Measurements from ENCODE around the gene ULBP1. TPM values are rescaled to one million over a fixed set of nuclear protein-coding genes. Genes with fewer than 3 reads are reported as not detected.

The ULBP1 gene
- total and polyA plus RNA-seq, 3 donors from 2014 or later: 2.3 to 5.9 (median 4.7) TPM

DNA sequence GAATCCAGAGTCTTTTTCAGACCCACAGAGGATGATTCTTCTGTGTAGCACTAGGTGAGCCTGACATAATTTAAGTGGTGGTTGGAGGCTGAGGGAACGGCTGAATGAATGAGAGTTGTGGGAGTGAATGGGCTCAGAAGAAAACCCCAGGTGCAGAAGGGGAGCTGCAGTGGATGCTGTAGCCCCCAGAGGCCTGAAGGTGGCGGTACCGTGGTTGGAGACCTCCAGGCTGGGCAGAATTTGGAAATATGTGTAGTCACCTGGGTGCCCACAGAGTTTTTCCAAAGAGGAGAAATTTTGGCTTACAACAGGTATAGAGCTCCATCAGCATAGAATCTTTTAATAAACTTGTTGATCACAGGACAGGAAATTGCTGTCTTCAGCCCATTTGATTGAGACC is 34.3 kb upstream of the ULBP1 start:
- no peak overlapping the region for H3K27ac ChIP-seq
- H3K4me1 ChIP-seq: peaks cover 4% of the 10 kb centered on the region
- intact Hi-C loops (cut with DNase I; ENCODE audit: low total_unique reads): loop anchor here (5.0 to 10.0 kb wide), 2 partner anchors 92 to 195 kb away; no protein-coding TSS in a partner anchor
- no peak overlapping the region for H3K4me3 ChIP-seq
- no peaks in the 10 kb centered on the region for H3K36me3 ChIP-seq (ENCODE audit: low read depth, missing control alignments)
- DNase-seq: no peak
- H3K9me3 ChIP-seq: no peaks in the 10 kb centered on the region
- TF ChIP-seq, protein P1, sequence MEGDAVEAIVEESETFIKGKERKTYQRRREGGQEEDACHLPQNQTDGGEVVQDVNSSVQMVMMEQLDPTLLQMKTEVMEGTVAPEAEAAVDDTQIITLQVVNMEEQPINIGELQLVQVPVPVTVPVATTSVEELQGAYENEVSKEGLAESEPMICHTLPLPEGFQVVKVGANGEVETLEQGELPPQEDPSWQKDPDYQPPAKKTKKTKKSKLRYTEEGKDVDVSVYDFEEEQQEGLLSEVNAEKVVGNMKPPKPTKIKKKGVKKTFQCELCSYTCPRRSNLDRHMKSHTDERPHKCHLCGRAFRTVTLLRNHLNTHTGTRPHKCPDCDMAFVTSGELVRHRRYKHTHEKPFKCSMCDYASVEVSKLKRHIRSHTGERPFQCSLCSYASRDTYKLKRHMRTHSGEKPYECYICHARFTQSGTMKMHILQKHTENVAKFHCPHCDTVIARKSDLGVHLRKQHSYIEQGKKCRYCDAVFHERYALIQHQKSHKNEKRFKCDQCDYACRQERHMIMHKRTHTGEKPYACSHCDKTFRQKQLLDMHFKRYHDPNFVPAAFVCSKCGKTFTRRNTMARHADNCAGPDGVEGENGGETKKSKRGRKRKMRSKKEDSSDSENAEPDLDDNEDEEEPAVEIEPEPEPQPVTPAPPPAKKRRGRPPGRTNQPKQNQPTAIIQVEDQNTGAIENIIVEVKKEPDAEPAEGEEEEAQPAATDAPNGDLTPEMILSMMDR (IDR thresholded peaks at IDR 0.05): peak in 1 of 3 experiments; percentile 11
- TF ChIP-seq POLR2A (IDR thresholded peaks at IDR 0.05): no peak
- no peaks in the 10 kb centered on the region for H3K27me3 ChIP-seq
- 28 to 45% methylated on average over 3 of the region's 3 CpGs for WGBS, 2 donors

DNA sequence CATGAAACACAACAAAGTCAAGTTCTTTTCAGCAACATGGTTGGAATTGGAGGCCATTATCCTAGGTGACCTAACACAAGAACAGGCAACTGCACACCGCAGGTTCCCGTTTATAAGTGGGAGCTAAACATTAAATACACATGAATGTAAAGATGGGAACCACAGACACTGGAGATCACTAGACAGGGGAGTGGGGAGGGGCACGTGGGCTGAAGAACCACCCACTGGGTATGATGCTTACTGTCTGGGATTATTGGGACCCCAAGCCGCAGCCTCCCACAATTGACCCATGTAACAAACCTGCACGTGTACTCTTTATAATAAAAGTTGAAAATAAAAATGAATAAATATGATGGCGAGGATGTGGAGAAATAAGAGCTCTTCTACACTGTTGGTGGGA is 32.2 kb upstream of the ULBP1 start:
- no peaks in the 10 kb centered on the region for H3K4me1 ChIP-seq
- no peak overlapping the region for H3K4me3 ChIP-seq
- intact Hi-C loops (cut with DNase I; ENCODE audit: low total_unique reads): no loop called here
- TF ChIP-seq POLR2A (IDR thresholded peaks at IDR 0.05): no peak
- TF ChIP-seq, protein P1 (IDR thresholded peaks at IDR 0.05): no peak
- H3K27ac ChIP-seq: no peak overlapping the region
- no peak for DNase-seq
- H3K27me3 ChIP-seq: no peaks in the 10 kb centered on the region
- no peaks in the 10 kb centered on the region for H3K36me3 ChIP-seq (ENCODE audit: low read depth, missing control alignments)
- WGBS, 2 donors: 79 to 81% methylated on average over 6 of the region's 6 CpGs
- H3K9me3 ChIP-seq: no peaks in the 10 kb centered on the region

DNA sequence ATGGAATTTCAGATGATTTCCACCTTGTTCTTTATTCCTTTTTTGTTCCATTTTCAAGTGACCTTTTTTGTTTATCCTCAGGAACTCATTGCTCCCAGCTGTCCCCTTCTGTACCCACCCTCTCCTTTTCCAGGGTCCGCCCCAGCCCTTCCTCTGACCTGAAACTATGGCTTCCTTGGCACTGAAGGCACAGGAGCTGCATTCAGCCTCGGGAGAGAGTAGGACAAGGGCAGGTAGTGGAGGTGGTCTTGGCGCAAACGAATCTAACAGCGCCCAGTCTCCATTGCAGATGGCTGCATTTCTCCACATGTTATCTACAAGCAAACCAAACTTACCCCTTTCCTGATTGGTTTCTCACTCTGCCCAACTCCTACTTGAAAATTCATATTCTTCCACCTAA is 30.7 kb upstream of the ULBP1 start:
- intact Hi-C loops (cut with DNase I; ENCODE audit: low total_unique reads): no loop called here
- 55 to 78% methylated on average over 5 of the region's 5 CpGs for WGBS, 2 donors
- H3K36me3 ChIP-seq (ENCODE audit: low read depth, missing control alignments): no peaks in the 10 kb centered on the region
- H3K9me3 ChIP-seq: no peaks in the 10 kb centered on the region
- TF ChIP-seq, protein P1 (IDR thresholded peaks at IDR 0.05): no peak
- no peak for TF ChIP-seq POLR2A (IDR thresholded peaks at IDR 0.05)
- no peak for DNase-seq
- H3K4me3 ChIP-seq: no peak overlapping the region
- no peaks in the 10 kb centered on the region for H3K27me3 ChIP-seq
- H3K27ac ChIP-seq: no peak overlapping the region
- no peaks in the 10 kb centered on the region for H3K4me1 ChIP-seq

DNA sequence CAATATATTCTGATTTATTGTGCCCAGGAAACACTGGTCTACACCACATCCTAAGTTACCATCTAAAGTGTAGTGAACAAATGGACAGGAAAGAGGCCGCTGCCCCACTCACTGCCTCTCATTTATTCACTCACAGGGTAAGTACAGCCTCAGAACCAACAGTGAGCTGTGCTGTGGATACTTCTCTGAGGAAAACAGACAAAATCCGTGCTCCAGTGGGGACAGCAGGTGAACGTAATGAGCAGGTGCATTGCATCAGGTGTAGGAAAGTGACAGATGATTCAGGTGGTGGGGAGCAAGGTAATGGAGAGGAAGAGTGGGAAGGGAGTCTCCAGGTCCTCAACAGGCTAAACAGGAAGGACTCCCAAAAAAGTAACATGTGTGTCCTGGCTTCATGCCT is 30.3 kb upstream of the ULBP1 start:
- no peaks in the 10 kb centered on the region for H3K9me3 ChIP-seq
- TF ChIP-seq POLR2A (IDR thresholded peaks at IDR 0.05): no peak
- TF ChIP-seq, protein P1 (IDR thresholded peaks at IDR 0.05): no peak
- intact Hi-C loops (cut with DNase I; ENCODE audit: low total_unique reads): no loop called here
- H3K27ac ChIP-seq: no peak overlapping the region
- 45 to 51% methylated on average over 3 of the region's 3 CpGs for WGBS, 2 donors
- H3K4me3 ChIP-seq: no peak overlapping the region
- H3K4me1 ChIP-seq: peaks cover 4% of the 10 kb centered on the region
- no peaks in the 10 kb centered on the region for H3K27me3 ChIP-seq
- H3K36me3 ChIP-seq (ENCODE audit: low read depth, missing control alignments): no peaks in the 10 kb centered on the region
- no peak for DNase-seq

Measured in testis (tissue), 3 donors.